GM19397 (cell line): ENCODE results near the gene TMA7B.

Source experiments
- ATAC-seq: cut with Tn5 transposase; IDR thresholded peaks from one replicate; pipeline ENCODE4 v1.9.1; 2021; ENCODE audit warnings: mild to moderate bottlenecking, moderate library complexity; ENCODE audit not compliant: unreplicated experiment

TMA7B gene

DNA sequence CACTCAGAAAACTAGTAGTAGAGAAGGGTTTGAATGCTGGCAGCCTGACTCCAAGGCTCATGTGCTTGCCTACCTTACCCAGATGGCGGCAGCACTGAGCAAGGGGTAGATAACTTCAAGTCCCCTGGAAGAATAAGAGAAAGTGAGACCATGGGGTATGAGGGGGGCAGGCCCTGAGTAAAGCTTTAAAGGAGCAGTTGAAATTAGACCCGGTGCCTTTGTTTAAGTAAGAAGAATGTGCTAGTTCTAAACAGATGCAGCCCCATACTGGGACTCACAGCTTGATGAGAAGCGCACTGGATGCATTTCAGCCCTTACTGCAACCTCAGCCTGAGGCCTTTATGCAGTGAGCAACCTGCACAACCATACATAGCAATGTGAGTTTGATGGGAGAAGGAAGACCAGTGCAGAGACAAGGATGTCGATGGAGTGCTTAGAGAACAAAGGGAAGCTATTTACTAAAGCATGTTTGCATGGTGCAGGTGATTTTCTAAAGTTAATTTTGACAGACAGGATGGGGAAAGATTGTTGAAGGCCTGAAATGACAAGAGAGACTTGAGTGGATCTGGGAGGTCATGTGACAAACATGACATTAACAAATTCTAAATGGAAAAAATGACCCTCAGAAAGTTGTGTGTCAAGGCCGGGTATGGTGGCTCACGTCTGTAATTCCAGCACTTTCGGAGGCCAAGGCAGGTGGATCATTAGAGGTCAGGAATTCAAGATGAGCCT is 27.1 kb upstream of the TMA7B start:
- ATAC-seq: no peak

DNA sequence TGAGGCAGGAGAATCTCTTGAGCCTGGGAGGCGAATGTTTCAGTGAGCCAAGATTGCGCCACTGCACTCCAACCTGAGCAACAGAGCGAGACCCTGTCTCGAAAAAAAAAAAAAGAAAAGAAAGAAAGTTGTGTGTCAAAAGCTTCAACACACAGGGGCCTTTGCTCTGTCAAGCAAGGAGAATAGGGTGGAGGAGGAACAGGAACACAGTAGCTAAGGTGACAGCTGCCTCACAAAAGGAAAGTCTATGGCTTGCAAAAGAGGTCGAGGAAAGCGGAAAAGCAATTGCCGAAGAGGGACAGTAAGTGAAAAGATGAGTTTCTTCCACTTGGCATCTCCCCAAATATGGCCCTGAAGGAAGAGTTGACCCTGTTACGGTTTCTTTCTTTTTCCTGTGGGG is 26.5 kb upstream of the TMA7B start:
- ATAC-seq: no peak

DNA sequence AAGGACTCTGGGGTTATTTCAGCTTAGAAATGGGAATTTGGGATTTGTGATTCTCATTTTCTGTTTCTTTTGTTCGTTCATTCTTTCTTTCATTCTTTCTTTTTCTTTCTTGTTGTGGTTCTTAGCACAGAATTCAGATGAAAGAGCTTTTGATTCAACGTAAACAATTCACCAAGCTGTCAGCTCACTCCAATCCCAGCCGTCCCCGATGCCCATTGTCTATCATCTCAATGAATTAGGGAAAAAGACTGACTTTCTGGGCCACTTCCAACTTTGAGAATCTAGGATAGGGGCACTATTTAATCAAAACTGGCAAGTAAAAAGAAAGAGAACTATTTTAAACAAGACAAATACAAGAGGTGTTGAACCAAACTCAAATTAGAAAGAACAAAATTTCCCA is 25.1 kb upstream of the TMA7B start:
- no peak for ATAC-seq

- no peak for ATAC-seq
Observed at GRCh38 chr22:39935612-39936011, 24.6 kb upstream of the TMA7B start.

DNA sequence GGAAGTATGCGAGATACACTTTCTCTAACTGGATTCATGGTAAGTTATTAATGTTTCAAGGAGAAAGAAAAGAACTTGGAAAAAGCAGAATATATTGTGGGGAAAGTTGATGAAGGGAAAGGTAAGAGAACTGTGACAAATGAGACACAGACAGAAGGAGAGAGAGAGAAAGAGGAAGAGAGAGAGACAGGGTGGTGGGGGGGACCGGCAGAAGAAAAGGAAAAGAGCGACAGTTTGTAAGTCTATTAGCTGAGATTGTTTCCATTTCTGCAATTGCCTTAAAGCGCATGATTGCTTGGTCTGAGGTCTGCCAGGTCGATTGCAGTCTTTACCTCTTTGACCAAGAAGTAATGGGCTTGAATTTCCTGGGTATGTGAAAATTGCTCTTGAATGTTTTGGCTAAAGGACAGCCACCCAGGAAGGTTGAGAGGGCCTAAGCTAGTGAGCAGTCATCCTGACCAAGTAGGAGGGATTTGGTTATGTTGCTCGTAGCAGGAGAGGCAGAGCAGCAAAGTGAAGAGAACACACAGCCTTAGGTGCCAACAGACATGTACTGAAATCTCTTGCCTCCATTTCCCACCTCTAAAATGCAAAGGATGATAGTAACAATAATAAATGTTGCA is 23.6 kb upstream of the TMA7B start:
- no peak for ATAC-seq

DNA sequence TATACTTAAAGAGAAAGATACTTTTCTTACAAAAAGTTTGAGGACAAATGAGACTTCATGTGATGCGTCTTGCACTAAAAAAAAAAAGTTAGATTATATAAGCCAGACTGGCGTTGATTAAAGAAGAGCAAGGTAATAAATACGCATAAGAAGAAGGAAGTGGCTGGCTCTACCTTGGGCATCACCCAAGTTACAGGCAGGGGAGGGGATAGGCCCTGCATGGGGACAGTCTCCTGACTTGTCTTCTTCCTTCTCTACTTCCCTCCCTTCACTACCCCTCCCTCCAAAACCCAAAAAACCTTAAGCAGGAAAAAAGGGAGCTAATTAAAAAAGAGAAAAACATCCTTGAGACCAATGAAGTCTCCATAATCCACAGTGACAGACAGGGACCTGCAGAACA is 22.3 kb upstream of the TMA7B start:
- ATAC-seq: no peak

DNA sequence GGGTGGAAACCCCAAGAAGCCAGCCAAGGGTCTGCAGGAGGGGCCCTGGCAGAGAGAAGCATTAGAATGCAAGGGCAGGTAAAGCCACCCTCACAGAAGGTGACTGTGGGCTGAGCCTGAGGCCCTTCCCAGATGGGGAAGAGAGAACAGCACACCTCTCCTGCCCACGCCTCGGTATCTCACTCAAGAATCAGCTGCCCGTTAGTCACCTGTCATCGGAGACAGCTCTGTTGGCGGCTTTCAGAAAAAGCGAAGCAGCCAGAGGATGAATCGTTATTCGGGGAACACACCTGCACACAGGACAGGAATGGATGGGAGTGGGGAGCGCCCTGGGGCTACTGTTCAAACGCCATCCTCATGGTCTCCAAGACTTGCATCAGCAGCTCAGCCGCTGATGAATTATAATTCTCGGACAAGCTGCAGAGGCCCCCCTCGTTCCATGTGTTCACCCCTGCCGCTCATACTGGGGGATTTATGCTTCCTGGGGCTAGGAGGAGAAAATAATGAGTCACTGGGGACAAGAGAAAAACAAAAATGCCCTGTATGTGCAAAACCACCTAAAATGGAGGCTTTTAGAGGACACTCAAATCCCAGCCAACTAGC is 21.6 kb upstream of the TMA7B start:
- ATAC-seq: no peak

GRCh38 chr22:39939830-39940229 is 20.4 kb upstream of the TMA7B start:
- ATAC-seq: no peak

DNA sequence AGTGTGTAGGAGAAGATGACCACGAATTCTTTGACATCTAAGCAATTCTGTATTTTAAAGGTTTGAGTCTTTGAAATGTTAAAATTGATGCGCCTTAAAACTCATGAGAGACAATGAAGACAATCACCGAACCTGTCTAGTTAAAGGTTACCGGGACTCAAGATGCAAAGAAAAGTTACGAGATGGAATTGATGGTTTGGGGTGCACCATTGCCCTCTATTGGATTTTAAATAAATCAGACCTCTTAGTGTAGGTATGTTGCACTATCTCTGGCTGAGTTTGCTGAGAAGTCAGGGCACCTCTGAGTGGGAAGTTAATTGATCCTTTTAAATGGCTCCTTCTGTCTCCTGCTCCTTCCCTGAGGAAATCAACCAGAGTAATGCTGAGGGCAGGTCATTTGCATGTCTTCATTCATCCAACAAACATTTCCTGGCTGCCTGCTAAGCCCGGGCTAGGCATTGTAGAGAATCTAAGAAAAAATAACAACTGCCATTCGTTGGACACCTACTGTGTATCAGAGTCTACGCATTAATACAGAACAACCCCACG is 19.4 kb upstream of the TMA7B start:
- ATAC-seq: no peak

DNA sequence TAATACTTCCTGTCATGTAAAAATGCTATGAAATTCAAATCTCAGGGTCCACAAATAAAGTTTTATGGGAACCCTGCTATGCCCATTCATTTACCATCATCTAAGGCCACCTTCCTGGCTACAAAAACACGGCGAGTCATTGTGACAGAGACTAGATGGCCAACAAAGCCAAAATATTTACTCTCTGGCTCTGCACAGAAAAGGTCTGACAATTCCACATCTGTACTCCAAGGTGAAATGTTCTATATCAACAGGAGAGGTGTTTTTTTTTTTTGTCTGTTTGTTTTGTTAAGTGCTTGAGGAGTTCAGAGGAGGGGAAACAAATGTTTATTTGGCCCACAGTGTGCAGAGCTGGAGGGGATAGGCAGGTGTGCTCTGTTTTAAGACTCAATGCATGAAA is 18.6 kb upstream of the TMA7B start:
- no peak for ATAC-seq

DNA sequence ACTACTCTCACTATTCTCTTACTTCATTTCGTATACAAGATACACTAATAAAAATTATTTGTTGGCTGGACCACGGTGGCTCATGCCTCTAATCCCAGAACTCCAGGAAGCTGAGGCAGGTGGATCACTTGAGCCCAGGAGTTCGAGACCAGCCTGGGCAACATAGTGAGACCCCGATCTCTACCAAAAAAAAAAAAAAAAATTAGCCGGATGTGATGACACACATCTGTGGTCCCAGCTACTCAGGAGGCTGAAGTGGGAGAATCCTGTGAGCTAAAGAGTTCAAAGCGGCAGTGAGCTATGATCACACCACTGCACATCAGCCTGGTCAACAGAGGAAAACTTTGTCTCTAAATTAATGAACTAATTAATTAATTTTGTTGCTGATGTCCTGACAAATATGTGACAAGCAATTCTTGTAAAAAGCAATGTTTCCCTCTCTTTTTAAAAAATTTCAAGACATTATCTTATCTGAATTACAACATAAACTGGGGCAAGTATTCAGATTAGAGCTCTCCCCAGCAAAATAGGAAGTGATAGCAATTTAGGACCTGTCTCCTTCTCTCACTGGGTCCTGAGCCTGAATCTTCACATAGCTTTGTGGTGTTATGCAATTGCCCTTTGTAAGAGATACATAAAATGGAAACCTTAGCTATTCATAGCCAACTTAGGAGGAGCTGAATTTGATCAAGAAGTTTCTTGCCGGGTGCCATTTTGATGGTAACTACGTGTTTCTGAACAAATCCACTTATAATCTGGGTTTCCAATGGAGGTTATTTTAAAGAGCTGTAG is 17.6 kb upstream of the TMA7B start:
- no peak for ATAC-seq

DNA sequence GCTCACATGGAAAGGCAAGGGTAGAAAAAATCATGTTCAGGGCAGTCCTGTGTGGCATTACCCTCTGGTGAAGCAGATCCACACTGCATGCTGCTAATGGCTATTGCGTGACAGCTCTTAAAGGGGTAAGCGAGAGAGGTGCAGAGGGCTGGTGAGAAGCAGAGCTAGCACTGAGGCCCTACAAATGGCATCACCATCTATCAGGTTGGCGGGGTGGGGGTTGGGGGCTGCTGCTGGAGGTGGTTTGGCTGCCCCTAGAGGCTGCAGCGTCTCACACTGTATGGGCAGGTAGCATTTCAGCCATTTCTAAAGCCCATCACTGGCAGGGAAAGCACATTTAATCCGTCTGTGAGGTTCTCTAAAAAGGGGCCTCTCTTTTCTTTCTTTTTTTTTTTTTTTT is 16.9 kb upstream of the TMA7B start:
- ATAC-seq: no peak

- ATAC-seq: no peak
Observed at GRCh38 chr22:39943953-39944872, 16.0 kb upstream of the TMA7B start.

GRCh38 chr22:39946126-39946502 is 14.1 kb upstream of the TMA7B start:
- ATAC-seq: no peak

DNA sequence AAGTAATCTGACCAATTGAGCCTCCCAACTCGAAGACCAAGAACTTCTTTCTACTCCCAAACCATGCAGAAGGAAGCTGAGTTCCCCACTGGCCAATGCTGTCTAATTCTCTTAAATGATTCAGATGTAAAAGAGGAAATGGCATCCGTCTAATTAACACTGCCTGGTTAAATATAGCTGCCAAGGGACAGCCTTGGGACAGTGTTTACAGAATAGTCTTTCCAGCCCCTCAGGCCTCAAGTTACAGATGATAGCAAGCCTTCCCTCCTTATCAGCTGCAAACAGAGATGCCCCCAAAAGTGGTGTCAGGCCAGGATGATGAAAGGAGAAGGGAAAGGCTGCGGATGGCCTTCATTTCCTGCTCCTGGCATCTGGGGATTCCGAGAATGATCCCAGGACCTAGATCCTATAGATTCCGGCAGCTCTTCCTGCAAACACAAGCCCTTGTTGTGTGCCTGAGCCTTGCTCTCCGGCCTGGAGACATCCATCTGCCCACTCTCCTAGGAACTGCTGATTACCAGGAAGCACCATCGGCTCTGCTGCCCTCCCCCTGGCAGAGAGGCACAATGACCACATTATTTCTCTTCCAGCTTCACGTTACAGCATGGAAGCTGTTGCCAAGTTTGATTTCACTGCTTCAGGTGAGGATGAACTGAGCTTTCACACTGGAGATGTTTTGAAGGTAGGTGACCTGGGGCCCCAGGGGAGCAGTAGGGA is 13.5 kb upstream of the TMA7B start:
- no peak for ATAC-seq

- ATAC-seq: no peak
Observed at GRCh38 chr22:39947220-39948216, 12.7 kb upstream of the TMA7B start.

DNA sequence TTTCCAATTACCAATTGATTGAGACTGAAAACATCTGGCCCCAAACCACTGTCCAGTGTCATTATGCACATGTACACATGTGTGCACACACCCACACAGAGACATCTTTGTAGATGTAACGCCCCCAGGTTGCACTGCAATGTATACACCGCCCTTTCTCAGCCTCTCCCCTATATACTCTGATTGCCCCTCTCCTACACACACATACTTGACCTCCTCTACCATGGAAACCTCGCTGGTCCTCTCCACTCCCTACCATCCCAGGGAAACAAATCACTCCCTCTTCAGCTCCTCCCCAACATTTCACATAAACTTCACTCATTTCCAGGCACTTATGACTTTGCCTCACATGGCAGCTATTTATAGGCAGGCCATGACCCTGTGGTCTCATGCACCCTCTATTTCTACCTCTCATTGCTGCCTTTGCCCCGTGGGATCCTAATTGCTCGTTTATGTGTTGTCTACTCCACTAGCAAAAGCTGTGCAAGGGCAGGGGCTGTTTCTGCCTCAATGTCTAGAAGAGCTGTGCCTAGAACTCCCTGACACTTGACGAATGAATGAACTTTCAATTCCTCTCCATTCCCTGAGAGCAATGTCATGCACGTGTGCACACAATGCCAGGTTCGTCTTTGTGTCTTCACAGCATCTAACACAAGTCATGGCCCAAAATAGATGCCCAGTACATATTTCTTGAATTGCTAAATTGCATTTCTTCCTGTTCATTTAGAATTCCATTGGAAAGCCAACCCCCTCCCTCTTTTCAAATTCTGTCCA is 10.0 kb upstream of the TMA7B start:
- no peak for ATAC-seq
